DMS153 (cell line): ENCODE measurements around the gene AQP2.

Source experiments
- DNase-seq: peaks from one replicate; lab custom pipeline; 2025; lab: John Stamatoyannopoulos, UW

The AQP2 gene

GRCh38 chr12:49950273-49951251 is at the start of gene AQP2:
TSS of gene AQP2 (plus strand) at chr12:49950737. CDS start at chr12:49950831, 94 bp downstream.
- DNase-seq: no peak

- DNase-seq: peak; percentile 11
These were observed 49.5 kb upstream of the AQP2 start for GRCh38 chr12:49901026-49901425.

- DNase-seq: no peak
These were observed 48.6 kb upstream of the AQP2 start for GRCh38 chr12:49901986-49902385.

GRCh38 chr12:49902399-49903350 is 47.9 kb upstream of the AQP2 start:
- no peak for DNase-seq

- DNase-seq: no peak
These were observed 47.2 kb upstream of the AQP2 start for GRCh38 chr12:49903351-49903699.

GRCh38 chr12:49903700-49904423 is 46.7 kb upstream of the AQP2 start, which contains the start of gene FAIM2:
TSS of gene FAIM2 (minus strand) at chr12:49903900. CDS start at chr12:49903792, 108 bp downstream.
- peak; percentile 6 for DNase-seq

GRCh38 chr12:49904601-49905000 is 45.9 kb upstream of the AQP2 start:
- no peak for DNase-seq

GRCh38 chr12:49905718-49906314 is 44.7 kb upstream of the AQP2 start:
- no peak for DNase-seq

GRCh38 chr12:49907352-49907751 is 43.2 kb upstream of the AQP2 start:
- no peak for DNase-seq

- DNase-seq: no peak
These were observed 41.2 kb upstream of the AQP2 start for GRCh38 chr12:49909356-49909755.

GRCh38 chr12:49909826-49910225 is 40.7 kb upstream of the AQP2 start:
- DNase-seq: peak; percentile 42

- DNase-seq: no peak
These were observed 40.0 kb upstream of the AQP2 start for GRCh38 chr12:49910331-49911212.

- no peak for DNase-seq
These were observed 39.3 kb upstream of the AQP2 start for GRCh38 chr12:49911213-49911605.

GRCh38 chr12:49912345-49913255 is 37.9 kb upstream of the AQP2 start:
- no peak for DNase-seq

GRCh38 chr12:49916129-49916919 is 34.2 kb upstream of the AQP2 start:
- no peak for DNase-seq

- DNase-seq: no peak
These were observed 33.3 kb upstream of the AQP2 start for GRCh38 chr12:49917166-49917787.

- DNase-seq: no peak
These were observed 32.8 kb upstream of the AQP2 start for GRCh38 chr12:49917788-49918173.
